ENCODE results near the gene AUTS2. TPM values are rescaled to one million over a fixed set of nuclear protein-coding genes. Genes with fewer than 3 reads are reported as not detected.

AUTS2 gene
- total and polyA plus RNA-seq, 2 experiments from 2014 or later: 32.0 to 91.0 TPM

DNA sequence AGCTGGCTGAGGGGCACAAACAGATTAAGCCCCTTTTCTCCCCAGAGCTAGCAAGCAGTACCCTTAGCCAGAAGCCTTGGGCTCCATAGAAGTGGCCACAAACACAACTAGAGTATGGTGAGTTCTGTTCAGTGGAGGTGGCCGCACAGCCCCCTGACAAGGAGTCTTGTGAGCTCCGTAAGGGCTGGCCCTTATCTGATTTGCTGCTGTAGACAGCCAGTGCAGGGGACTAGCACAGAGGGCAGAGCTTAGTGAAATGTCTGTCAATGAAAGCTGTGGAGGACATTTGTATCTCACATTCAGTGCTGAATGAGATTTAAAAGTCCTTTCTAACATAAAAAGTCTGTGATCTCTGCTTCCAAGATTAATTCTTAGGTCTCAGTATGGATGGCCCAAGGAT lies 137.3 kb downstream of the AUTS2 start:
- Mint-ChIP-seq H3K27me3 (ENCODE audit: insufficient read depth, low read depth, poor library complexity) (peaks cover 6% of the 10 kb centered on the region), H3K4me1 (peaks cover 72% of the 10 kb centered on the region), H3K4me3 (no peak overlapping the region), H3K27ac (no peak overlapping the region), H3K9me3 (no peaks in the 10 kb centered on the region), H3K36me3 (ENCODE audit: low read depth) (no peaks in the 10 kb centered on the region)
- no peaks in the 10 kb centered on the region for H4K20me1 ChIP-seq (replicated peaks; ENCODE audit: insufficient read depth)
- ATAC-seq (no peak), DNase-seq (ENCODE audit: low spot score) (no peak)
- no peak for TF ChIP-seq ZNF331 (CRISPR knock-in tag; IDR thresholded peaks at IDR 0.05; ENCODE audit: low read depth)
- no peak for TF ChIP-seq REST (IDR thresholded peaks at IDR 0.05; ENCODE audit: unreplicated experiment)
- TF ChIP-seq CTCF (conservative IDR thresholded peaks at IDR 0.05; ENCODE audit: low read depth in 2 of 2): no peak
- TF ChIP-seq, protein P1, sequence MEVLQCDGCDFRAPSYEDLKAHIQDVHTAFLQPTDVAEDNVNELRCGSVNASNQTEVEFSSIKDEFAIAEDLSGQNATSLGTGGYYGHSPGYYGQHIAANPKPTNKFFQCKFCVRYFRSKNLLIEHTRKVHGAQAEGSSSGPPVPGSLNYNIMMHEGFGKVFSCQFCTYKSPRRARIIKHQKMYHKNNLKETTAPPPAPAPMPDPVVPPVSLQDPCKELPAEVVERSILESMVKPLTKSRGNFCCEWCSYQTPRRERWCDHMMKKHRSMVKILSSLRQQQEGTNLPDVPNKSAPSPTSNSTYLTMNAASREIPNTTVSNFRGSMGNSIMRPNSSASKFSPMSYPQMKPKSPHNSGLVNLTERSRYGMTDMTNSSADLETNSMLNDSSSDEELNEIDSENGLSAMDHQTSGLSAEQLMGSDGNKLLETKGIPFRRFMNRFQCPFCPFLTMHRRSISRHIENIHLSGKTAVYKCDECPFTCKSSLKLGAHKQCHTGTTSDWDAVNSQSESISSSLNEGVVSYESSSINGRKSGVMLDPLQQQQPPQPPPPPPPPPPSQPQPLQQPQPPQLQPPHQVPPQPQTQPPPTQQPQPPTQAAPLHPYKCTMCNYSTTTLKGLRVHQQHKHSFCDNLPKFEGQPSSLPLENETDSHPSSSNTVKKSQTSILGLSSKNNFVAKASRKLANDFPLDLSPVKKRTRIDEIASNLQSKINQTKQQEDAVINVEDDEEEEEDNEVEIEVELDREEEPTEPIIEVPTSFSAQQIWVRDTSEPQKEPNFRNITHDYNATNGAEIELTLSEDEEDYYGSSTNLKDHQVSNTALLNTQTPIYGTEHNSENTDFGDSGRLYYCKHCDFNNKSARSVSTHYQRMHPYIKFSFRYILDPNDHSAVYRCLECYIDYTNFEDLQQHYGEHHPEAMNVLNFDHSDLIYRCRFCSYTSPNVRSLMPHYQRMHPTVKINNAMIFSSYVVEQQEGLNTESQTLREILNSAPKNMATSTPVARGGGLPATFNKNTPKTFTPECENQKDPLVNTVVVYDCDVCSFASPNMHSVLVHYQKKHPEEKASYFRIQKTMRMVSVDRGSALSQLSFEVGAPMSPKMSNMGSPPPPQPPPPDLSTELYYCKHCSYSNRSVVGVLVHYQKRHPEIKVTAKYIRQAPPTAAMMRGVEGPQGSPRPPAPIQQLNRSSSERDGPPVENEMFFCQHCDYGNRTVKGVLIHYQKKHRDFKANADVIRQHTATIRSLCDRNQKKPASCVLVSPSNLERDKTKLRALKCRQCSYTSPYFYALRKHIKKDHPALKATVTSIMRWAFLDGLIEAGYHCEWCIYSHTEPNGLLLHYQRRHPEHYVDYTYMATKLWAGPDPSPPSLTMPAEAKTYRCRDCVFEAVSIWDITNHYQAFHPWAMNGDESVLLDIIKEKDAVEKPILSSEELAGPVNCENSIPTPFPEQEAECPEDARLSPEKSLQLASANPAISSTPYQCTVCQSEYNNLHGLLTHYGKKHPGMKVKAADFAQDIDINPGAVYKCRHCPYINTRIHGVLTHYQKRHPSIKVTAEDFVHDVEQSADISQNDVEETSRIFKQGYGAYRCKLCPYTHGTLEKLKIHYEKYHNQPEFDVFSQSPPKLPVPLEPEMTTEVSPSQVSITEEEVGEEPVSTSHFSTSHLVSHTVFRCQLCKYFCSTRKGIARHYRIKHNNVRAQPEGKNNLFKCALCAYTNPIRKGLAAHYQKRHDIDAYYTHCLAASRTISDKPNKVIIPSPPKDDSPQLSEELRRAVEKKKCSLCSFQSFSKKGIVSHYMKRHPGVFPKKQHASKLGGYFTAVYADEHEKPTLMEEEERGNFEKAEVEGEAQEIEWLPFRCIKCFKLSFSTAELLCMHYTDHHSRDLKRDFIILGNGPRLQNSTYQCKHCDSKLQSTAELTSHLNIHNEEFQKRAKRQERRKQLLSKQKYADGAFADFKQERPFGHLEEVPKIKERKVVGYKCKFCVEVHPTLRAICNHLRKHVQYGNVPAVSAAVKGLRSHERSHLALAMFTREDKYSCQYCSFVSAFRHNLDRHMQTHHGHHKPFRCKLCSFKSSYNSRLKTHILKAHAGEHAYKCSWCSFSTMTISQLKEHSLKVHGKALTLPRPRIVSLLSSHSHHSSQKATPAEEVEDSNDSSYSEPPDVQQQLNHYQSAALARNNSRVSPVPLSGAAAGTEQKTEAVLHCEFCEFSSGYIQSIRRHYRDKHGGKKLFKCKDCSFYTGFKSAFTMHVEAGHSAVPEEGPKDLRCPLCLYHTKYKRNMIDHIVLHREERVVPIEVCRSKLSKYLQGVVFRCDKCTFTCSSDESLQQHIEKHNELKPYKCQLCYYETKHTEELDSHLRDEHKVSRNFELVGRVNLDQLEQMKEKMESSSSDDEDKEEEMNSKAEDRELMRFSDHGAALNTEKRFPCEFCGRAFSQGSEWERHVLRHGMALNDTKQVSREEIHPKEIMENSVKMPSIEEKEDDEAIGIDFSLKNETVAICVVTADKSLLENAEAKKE (CRISPR knock-in tag; IDR thresholded peaks at IDR 0.05): no peak
- TF ChIP-seq CREB1 (CRISPR knock-in tag; IDR thresholded peaks at IDR 0.05; ENCODE audit: low read depth): no peak
- no peak for TF ChIP-seq EZH2 (IDR thresholded peaks at IDR 0.05; ENCODE audit: low read depth, unreplicated experiment)
- TF ChIP-seq NANOG (IDR thresholded peaks at IDR 0.05; ENCODE audit: borderline replicate concordance): no peak
- TF ChIP-seq EZH2phosphoT487 (IDR thresholded peaks at IDR 0.05; ENCODE audit: unreplicated experiment): no peak
- TF ChIP-seq ZNF114 (CRISPR knock-in tag; IDR thresholded peaks at IDR 0.05): no peak
- no peak for TF ChIP-seq POLR2AphosphoS5 (IDR thresholded peaks at IDR 0.05; ENCODE audit: low read depth)
- TF ChIP-seq, protein P2, sequence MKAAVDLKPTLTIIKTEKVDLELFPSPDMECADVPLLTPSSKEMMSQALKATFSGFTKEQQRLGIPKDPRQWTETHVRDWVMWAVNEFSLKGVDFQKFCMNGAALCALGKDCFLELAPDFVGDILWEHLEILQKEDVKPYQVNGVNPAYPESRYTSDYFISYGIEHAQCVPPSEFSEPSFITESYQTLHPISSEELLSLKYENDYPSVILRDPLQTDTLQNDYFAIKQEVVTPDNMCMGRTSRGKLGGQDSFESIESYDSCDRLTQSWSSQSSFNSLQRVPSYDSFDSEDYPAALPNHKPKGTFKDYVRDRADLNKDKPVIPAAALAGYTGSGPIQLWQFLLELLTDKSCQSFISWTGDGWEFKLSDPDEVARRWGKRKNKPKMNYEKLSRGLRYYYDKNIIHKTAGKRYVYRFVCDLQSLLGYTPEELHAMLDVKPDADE (IDR thresholded peaks at IDR 0.05): no peak
- no peak for TF ChIP-seq STAT1 (IDR thresholded peaks at IDR 0.05; ENCODE audit: unreplicated experiment)
- TF ChIP-seq JUNB (IDR thresholded peaks at IDR 0.05; ENCODE audit: unreplicated experiment): no peak
- H3K4me2 ChIP-seq: no peak overlapping the region
- no peak overlapping the region for H3K27ac ChIP-seq (ENCODE audit: low read depth)
- H3F3A ChIP-seq (replicated peaks; ENCODE audit: low read depth): no peaks in the 10 kb centered on the region
- H3K79me2 ChIP-seq (replicated peaks; ENCODE audit: insufficient read depth): 0 out of 2 replicates have a peak, but pooled peaks cover 3% of the 10 kb centered on the region
- H3K4me1 ChIP-seq (ENCODE audit: insufficient read depth): peaks cover 71% of the 10 kb centered on the region
- H3K27me3 ChIP-seq (ENCODE audit: insufficient read depth): no peaks in the 10 kb centered on the region
- H3K9me2 ChIP-seq (ENCODE audit: insufficient read depth): no peaks in the 10 kb centered on the region
- H2AFZ ChIP-seq: no peak overlapping the region
- H3K4me3 ChIP-seq: no peak overlapping the region
- no peaks in the 10 kb centered on the region for H3K36me3 ChIP-seq (ENCODE audit: insufficient read depth)

Measured in GM23338 (cell line).